Measurements from ENCODE around the gene STIL. TPM values are rescaled to one million over a fixed set of nuclear protein-coding genes. Genes with fewer than 3 reads are reported as not detected.

The STIL gene
- total and polyA plus RNA-seq, 2 of the 13 experiments (the other 11 are each of a cell fraction or from before 2014, with no cell fraction given) = 13.7 to 18.6 TPM

GRCh38 chr1:47219001-47219400, 94.9 kb downstream of the STIL start (continued):
- no peak for TF ChIP-seq MATR3 (CRISPR knock-in tag; IDR thresholded peaks at IDR 0.05)
- TF ChIP-seq ATRX (CRISPR knock-in tag; IDR thresholded peaks at IDR 0.05; ENCODE audit: borderline replicate concordance) = no peak
- TF ChIP-seq ZNF234 (CRISPR knock-in tag; conservative IDR thresholded peaks at IDR 0.05) = no peak

- BruUV-seq (replicated peaks) = no TSS peak
- peaks cover 53% of the 10 kb centered on the region for H3K4me1 ChIP-seq (ENCODE audit: insufficient read depth, low read length)
- no peaks in the 10 kb centered on the region for H4K20me1 ChIP-seq (ENCODE audit: insufficient read depth, low read length)
- H3K27ac ChIP-seq (ENCODE audit: extremely low read length, insufficient read depth, low read length) = no peak overlapping the region
- no peaks in the 10 kb centered on the region for H3K79me2 ChIP-seq (ENCODE audit: insufficient read depth, low read length)
- H3K9ac ChIP-seq (ENCODE audit: insufficient read depth, low read depth, low read length) = no peak overlapping the region
- DNase-seq (ENCODE audit: low spot score) = peak; percentile 78
- H3K9me3 ChIP-seq (ENCODE audit: low read length) = no peaks in the 10 kb centered on the region
- in situ Hi-C loops (cut with HindIII; ENCODE audit: extremely low pct_ligation_motif_present, low pct_unique_long_range_greater_than_20kb) (no loop called here), intact Hi-C loops (cut with micrococcal nuclease; ENCODE audit: unreplicated experiment) (no loop called here)
- H2AFZ ChIP-seq (ENCODE audit: low read length) = no peak overlapping the region
- H3K36me3 ChIP-seq (replicated peaks in 1 of 2; ENCODE audit: control insufficient read depth in 1 of 2, insufficient read depth in 2 of 2, low read length in 2 of 2) = no peaks in the 10 kb centered on the region
- CTCF ChIA-PET (ENCODE audit: low intra/inter-chr PET ratio, low total read pairs) = no interaction called here
- FAIRE-seq = peak; percentile 71
- ATAC-seq = peak; percentile 82
- POLR2A ChIA-PET = no interaction called here
- peak overlapping the region in 1 of 3 experiments; percentile 31; a peak in 2 of 6 replicates for H3K4me3 ChIP-seq (replicated peaks in 1 of 3; ENCODE audit: insufficient read depth in 1 of 3, low read depth in 2 of 3, low read length in 3 of 3)
- WGBS (ENCODE audit: low lambda C conversion rate) = 6% methylated on average over 12 of the region's 12 CpGs
- peak overlapping the region; percentile 65 for H3K4me2 ChIP-seq (ENCODE audit: low read depth, low read length)
- H3K27me3 ChIP-seq (ENCODE audit: control insufficient read depth in 1 of 2, insufficient read depth in 2 of 2, low read length in 2 of 2) = peaks cover 5 to 60% of the 10 kb centered on the region in 2 experiments; a peak in 3 of 5 replicates
- TF ChIP-seq E2F2 (CRISPR knock-in tag; IDR thresholded peaks at IDR 0.05; ENCODE audit: borderline replicate concordance) (no peak), ZBTB40 (IDR thresholded peaks at IDR 0.05) (no peak), ZBTB40 (CRISPR knock-in tag; IDR thresholded peaks at IDR 0.05) (no peak), MAFF (IDR thresholded peaks at IDR 0.05; ENCODE audit: low read depth, low read length) (no peak), THAP11 (CRISPR knock-in tag; IDR thresholded peaks at IDR 0.05) (no peak), ZNF232 (CRISPR knock-in tag; IDR thresholded peaks at IDR 0.05; ENCODE audit: borderline replicate concordance) (no peak), ZNF513 (CRISPR knock-in tag; conservative IDR thresholded peaks at IDR 0.05) (no peak), GLI4 (CRISPR knock-in tag; IDR thresholded peaks at IDR 0.05; ENCODE audit: borderline replicate concordance) (no peak)
Observed at GRCh38 chr1:47216278-47217059, 97.5 kb downstream of the STIL start.

Measured in HepG2 (cell line).